Lower lobe of right lung (tissue), 2 donors: Measurements from ENCODE around the gene SPPL3. TPM values are rescaled to one million over a fixed set of nuclear protein-coding genes. Genes with fewer than 3 reads are reported as not detected.
"Not testable (repeated sequence)": the region's sequence is repeated elsewhere in the genome, so short reads cannot be mapped to it uniquely, and the experiment has no call there.

ENCODE experiments used
- ATAC-seq, 2 donors: fragments of 200-7000 bp; cut with Tn5 transposase; one replicate each; pipeline ENCODE4 v1.9.1; 2020 to 2022; ENCODE audit warnings: mild to moderate bottlenecking in 2 of 2, moderate library complexity in 2 of 2
- DNase-seq: peaks from one replicate; pipeline ENCODE4 v3.0.0-alpha.2; 2020
- H3K27ac ChIP-seq: fragments of 200-600 bp; one replicate; pipeline ENCODE4 v1.8.0; 2022
- H3K27me3 ChIP-seq: fragments of 200-600 bp; one replicate; pipeline ENCODE4 v1.8.0; 2022; ENCODE audit warnings: low read depth
- H3K36me3 ChIP-seq: fragments of 200-600 bp; one replicate; pipeline ENCODE4 v1.8.0; 2022; ENCODE audit warnings: mild to moderate bottlenecking
- H3K4me1 ChIP-seq: fragments of 200-600 bp; one replicate; pipeline ENCODE4 v1.8.0; 2022
- H3K4me3 ChIP-seq: fragments of 200-600 bp; one replicate; pipeline ENCODE4 v1.8.0; 2022; ENCODE audit warnings: mild to moderate bottlenecking
- H3K9me3 ChIP-seq: fragments of 200-600 bp; one replicate; pipeline ENCODE4 v1.8.0; 2022
- intact Hi-C: fragments of 100-400 bp; cut with DNase I; formaldehyde crosslinking; loops from one replicate; pipeline ENCODE4 v1.11.0; 2022
- long read RNA-seq: library from polyadenylated mRNA; unstranded; transcript quantifications from one replicate; pipeline ENCODE4 v2.0.0, GENCODE V29; 2021
- total RNA-seq: library from RNA; stranded (reverse); fragmentation: NEBNext Ultra II Directional; extraction: Animal tissue kit (Norgen Biotek cat#: 25700); gene quantifications from one replicate; pipeline ENCODE4 v1.2.1, GENCODE V29; 2021
- TF ChIP-seq, protein P1 (sequence below): fragments of 200-600 bp; IDR thresholded peaks from one replicate; pipeline ENCODE4 v1.8.0; 2022; ENCODE audit warnings: antibody characterized with exemption, mild to moderate bottlenecking
- donor health status: DM: no; HTN: yes; CAD: no; lungs with severe emphysema.

SPPL3 gene, protein sequence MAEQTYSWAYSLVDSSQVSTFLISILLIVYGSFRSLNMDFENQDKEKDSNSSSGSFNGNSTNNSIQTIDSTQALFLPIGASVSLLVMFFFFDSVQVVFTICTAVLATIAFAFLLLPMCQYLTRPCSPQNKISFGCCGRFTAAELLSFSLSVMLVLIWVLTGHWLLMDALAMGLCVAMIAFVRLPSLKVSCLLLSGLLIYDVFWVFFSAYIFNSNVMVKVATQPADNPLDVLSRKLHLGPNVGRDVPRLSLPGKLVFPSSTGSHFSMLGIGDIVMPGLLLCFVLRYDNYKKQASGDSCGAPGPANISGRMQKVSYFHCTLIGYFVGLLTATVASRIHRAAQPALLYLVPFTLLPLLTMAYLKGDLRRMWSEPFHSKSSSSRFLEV
- 44.0 TPM for total RNA-seq
- long read RNA-seq, full-length matches to known transcripts, result 106 of 120 reads
- long read RNA-seq, partial matches to known transcripts, result 7 of 120 reads
- long read RNA-seq, other reads (novel, unspliced or antisense), result 7 of 120 reads

GRCh38 chr12:120904197-120904773 lies at the start of gene SPPL3:
TSS of gene SPPL3 (minus strand) at chr12:120904358. CDS start at chr12:120903867, 491 bp downstream.
- H3K27me3 ChIP-seq, result no peaks in the 10 kb centered on the region
- H3K36me3 ChIP-seq, result peaks cover 4% of the 10 kb centered on the region
- peaks cover 27% of the 10 kb centered on the region for H3K4me1 ChIP-seq
- ATAC-seq, result peak; percentile 94 to 95
- intact Hi-C loops, result no loop called here
- DNase-seq, result peak; percentile 95
- TF ChIP-seq, protein P1, sequence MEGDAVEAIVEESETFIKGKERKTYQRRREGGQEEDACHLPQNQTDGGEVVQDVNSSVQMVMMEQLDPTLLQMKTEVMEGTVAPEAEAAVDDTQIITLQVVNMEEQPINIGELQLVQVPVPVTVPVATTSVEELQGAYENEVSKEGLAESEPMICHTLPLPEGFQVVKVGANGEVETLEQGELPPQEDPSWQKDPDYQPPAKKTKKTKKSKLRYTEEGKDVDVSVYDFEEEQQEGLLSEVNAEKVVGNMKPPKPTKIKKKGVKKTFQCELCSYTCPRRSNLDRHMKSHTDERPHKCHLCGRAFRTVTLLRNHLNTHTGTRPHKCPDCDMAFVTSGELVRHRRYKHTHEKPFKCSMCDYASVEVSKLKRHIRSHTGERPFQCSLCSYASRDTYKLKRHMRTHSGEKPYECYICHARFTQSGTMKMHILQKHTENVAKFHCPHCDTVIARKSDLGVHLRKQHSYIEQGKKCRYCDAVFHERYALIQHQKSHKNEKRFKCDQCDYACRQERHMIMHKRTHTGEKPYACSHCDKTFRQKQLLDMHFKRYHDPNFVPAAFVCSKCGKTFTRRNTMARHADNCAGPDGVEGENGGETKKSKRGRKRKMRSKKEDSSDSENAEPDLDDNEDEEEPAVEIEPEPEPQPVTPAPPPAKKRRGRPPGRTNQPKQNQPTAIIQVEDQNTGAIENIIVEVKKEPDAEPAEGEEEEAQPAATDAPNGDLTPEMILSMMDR, result no peak
- H3K4me3 ChIP-seq, result peak within 1 kb of the TSS; percentile 93
- H3K9me3 ChIP-seq, result no peaks in the 10 kb centered on the region
- H3K27ac ChIP-seq, result peak within 1 kb of the TSS; percentile 84

DNA sequence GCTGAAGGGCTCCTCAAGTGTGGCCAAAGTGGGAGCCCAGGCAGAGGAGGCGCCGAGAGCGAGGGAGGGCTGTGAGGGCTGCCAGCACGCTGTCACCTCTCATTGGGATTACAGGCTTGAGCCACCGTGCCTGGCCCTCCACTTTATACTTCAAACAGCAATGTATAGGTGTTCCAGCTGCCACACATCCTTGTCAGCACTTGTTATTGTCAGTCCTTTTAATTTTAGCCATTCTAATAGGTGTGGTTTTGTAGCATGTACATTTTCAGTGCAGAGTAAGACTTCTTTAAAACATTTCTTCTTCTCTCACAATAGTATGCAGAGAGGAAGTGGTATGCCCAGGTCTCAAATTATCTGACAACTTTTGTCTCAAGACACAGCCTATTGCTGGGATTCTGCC lies 46.6 kb upstream of the SPPL3 start:
- Histone ChIP-seq H3K27ac (no peak overlapping the region), H3K4me1 (no peaks in the 10 kb centered on the region), H3K4me3 (no peak overlapping the region), H3K36me3 (no peaks in the 10 kb centered on the region), H3K27me3 (no peaks in the 10 kb centered on the region), H3K9me3 (no peaks in the 10 kb centered on the region)
- intact Hi-C loops, result no loop called here
- DNase-seq (no peak), ATAC-seq (no peak)
- TF ChIP-seq, protein P1, result no peak

DNA sequence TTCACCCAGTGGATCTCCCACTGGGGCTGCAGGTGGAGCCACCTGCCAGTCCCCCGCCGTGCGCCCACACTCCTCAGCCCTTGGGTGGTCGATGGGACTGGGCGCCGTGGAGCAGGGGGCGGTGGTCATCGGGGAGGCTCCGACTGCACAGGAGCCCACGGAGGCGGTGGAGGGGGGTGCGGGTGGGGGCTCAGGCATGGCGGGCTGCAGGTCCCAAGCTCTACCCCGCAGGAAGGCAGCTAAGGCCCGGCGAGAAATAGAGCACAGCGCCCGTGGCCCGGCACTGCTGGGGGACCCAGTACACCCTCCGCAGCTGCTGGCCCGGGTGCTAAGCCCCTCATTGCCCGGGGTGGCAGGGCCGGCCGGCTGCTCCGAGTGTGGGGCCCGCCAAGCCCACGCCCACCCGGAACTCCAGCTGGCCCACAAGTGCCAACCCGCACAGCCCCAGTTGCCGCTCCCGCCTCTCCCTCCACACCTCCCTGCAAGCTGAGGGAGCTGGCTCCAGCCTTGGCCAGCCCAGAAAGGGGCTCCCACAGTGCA lies 46.2 kb upstream of the SPPL3 start:
- H3K27ac ChIP-seq, ATAC-seq, intact Hi-C loops, H3K4me3 ChIP-seq, H3K36me3 ChIP-seq, H3K4me1 ChIP-seq, DNase-seq, H3K9me3 ChIP-seq, H3K27me3 ChIP-seq: not testable (repeated sequence)

DNA sequence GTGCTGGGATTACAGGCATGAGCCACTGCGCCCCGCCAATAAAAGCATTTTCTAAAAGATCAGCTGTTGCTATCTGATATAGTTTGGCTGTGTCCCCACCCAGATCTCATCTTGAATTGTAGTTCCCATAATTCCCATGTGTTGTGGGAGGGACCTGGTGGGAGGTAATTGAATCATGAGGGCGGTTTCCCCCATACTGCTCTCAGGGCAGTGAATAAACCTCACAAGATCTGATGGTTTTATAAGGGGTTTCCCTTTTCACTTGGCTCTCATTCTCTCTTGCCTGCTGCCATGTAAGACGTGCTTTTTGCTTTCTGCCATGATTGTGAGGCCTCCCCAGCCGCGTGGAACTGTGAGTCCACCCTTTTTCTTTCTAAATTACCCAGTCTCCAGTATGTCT lies 41.4 kb upstream of the SPPL3 start:
- H3K9me3 ChIP-seq, H3K36me3 ChIP-seq, ATAC-seq, intact Hi-C loops, H3K4me3 ChIP-seq, DNase-seq, H3K4me1 ChIP-seq, H3K27me3 ChIP-seq, H3K27ac ChIP-seq: not testable (repeated sequence)

- H3K27me3 ChIP-seq, result no peaks in the 10 kb centered on the region
- H3K9me3 ChIP-seq, result no peaks in the 10 kb centered on the region
- H3K36me3 ChIP-seq, result no peaks in the 10 kb centered on the region
- TF ChIP-seq, protein P1, result peak; percentile 72
- H3K27ac ChIP-seq, result no peak overlapping the region
- ATAC-seq (peak; percentile 64 to 73), DNase-seq (peak; percentile 64)
- intact Hi-C loops, result no loop called here
- H3K4me1 ChIP-seq, result peaks cover 6% of the 10 kb centered on the region
- H3K4me3 ChIP-seq, result no peak overlapping the region
Observed at GRCh38 chr12:120944645-120945217, 40.6 kb upstream of the SPPL3 start.

GRCh38 chr12:120943482-120943881 lies 39.3 kb upstream of the SPPL3 start:
- peaks cover 6% of the 10 kb centered on the region for H3K4me1 ChIP-seq

More at GRCh38 chr12:120943482-120943881, 39.3 kb upstream of the SPPL3 start:
- H3K4me3 ChIP-seq, result no peak overlapping the region
- no peaks in the 10 kb centered on the region for H3K27me3 ChIP-seq
- no peak for ATAC-seq
- TF ChIP-seq, protein P1, result no peak
- no peaks in the 10 kb centered on the region for H3K36me3 ChIP-seq
- no peak for DNase-seq
- no peaks in the 10 kb centered on the region for H3K9me3 ChIP-seq
- intact Hi-C loops, result no loop called here
- H3K27ac ChIP-seq, result no peak overlapping the region
